SK-N-SH (cell line): Measurements from ENCODE around the gene HPCAL1. TPM values are rescaled to one million over a fixed set of nuclear protein-coding genes. Genes with fewer than 3 reads are reported as not detected.

Experiments used
- CTCF ChIA-PET: fragments of 300-600, 350-600 bp; formaldehyde crosslinking; extraction: SDS; loops from one replicate; lab custom pipeline; 2021; lab: Yijun Ruan, JAX
- POLR2A ChIA-PET: fragments of 350-600 bp; sonication (Branson Sonifier 250); formaldehyde crosslinking; extraction: SDS; loops from one replicate; lab custom pipeline; 2020; ENCODE audit warnings: antibody characterized with exemption, inconsistent platforms; lab: Yijun Ruan, JAX
- DNase-seq: peaks from one replicate; pipeline ENCODE4 v3.0.0; 2012
- H2AFZ ChIP-seq: fragments of 200-600 bp; sonication (generic); 2 replicates; pipeline ENCODE4 v1.8.1; 2016; ENCODE audit warnings: antibody characterized with exemption, mild to moderate bottlenecking, low read depth
- H3F3A ChIP-seq: fragments of 200-600 bp; sonication (generic); replicated peaks from 2 replicates; pipeline ENCODE3; 2016; ENCODE audit warnings: antibody characterized with exemption, mild to moderate bottlenecking; ENCODE audit not compliant: insufficient read depth
- H3K27ac ChIP-seq, 2 experiments: fragments of 200-500 bp in 1 of 2; fragments of 200-600 bp in 1 of 2; sonication (Bioruptor generic) in 1 of 2; sonication (generic), shearing (Covaris generic) in 1 of 2; 2 replicates each; pipeline versions ENCODE4 v1.5.1 to v1.6.1; 2014 to 2016; ENCODE audit warnings: low read depth in 2 of 2, inconsistent platforms in 1 of 2, low read length in 1 of 2, mild to moderate bottlenecking in 1 of 2, mixed read lengths in 1 of 2
- H3K27me3 ChIP-seq: fragments of 200-600 bp; sonication (generic), shearing (Covaris generic); 2 replicates; pipeline ENCODE4 v1.6.1; 2016; ENCODE audit warnings: mixed run types; ENCODE audit not compliant: insufficient read depth
- H3K36me3 ChIP-seq, 2 experiments: fragments of 200-500 bp in 1 of 2; fragments of 200-600 bp in 1 of 2; sonication (Bioruptor generic) in 1 of 2; sonication (generic) in 1 of 2; replicated peaks in 1 of 2; 2 replicates each; pipeline versions ENCODE3 to v1.5.1; 2014 to 2016; ENCODE audit warnings: low read length in 1 of 2, mild to moderate bottlenecking in 1 of 2; ENCODE audit not compliant: insufficient read depth in 2 of 2, control insufficient read depth in 1 of 2
- H3K4me1 ChIP-seq, 2 experiments: fragments of 200-500 bp in 1 of 2; fragments of 200-600 bp in 1 of 2; sonication (Bioruptor generic) in 1 of 2; sonication (generic), shearing (Covaris generic) in 1 of 2; 2 replicates each; pipeline versions ENCODE4 v1.5.1 to v1.6.1; 2014 to 2016; ENCODE audit warnings: low read depth in 1 of 2, low read length in 1 of 2, mixed run types in 1 of 2; ENCODE audit not compliant: insufficient read depth in 2 of 2, control insufficient read depth in 1 of 2
- H3K4me2 ChIP-seq: fragments of 200-600 bp; sonication (generic), shearing (Covaris generic); 2 replicates; pipeline ENCODE4 v1.6.1; 2017; ENCODE audit warnings: mixed run types
- H3K4me3 ChIP-seq, 2 experiments: fragments of 200-500 bp in 1 of 2; fragments of 200-600 bp in 1 of 2; sonication (Bioruptor generic) in 1 of 2; sonication (generic), shearing (Covaris generic) in 1 of 2; 2 replicates each; pipeline versions ENCODE4 v1.5.1 to v1.8.1; 2014 to 2016; ENCODE audit warnings: low read depth in 2 of 2, inconsistent platforms in 1 of 2, low read length in 1 of 2, mild to moderate bottlenecking in 1 of 2, mixed read lengths in 1 of 2, moderate library complexity in 1 of 2
- H3K79me2 ChIP-seq: fragments of 200-600 bp; sonication (generic); 2 replicates; pipeline ENCODE4 v1.8.1; 2017; ENCODE audit warnings: mild to moderate bottlenecking; ENCODE audit not compliant: insufficient read depth
- H3K9ac ChIP-seq: fragments of 200-600 bp; sonication (generic); 2 replicates; pipeline ENCODE4 v1.6.1; 2017; ENCODE audit warnings: mixed run types
- H3K9me2 ChIP-seq: fragments of 200-600 bp; sonication (generic); 2 replicates; pipeline ENCODE4 v1.6.1; 2017; ENCODE audit warnings: mixed run types
- H3K9me3 ChIP-seq: fragments of 200-600 bp; sonication (generic); 2 replicates; pipeline ENCODE4 v1.6.1; 2017; ENCODE audit warnings: mixed run types, mild to moderate bottlenecking, moderate library complexity
- H4K20me1 ChIP-seq: fragments of 200-600 bp; sonication (generic); 2 replicates; pipeline ENCODE4 v1.6.1; 2017; ENCODE audit warnings: mild to moderate bottlenecking, mixed run types; ENCODE audit not compliant: insufficient read depth
- CHD2 ChIP-seq: fragments of 150-350 bp; IDR thresholded peaks from 2 replicates; pipeline ENCODE4 v1.6.1; 2018; ENCODE audit warnings: low read length; ENCODE audit not compliant: partially characterized antibody
- ELF1 ChIP-seq: IDR thresholded peaks from 2 replicates; pipeline ENCODE4 v1.4.0; 2012
- FOXM1 ChIP-seq: IDR thresholded peaks from 2 replicates; pipeline ENCODE4 v1.4.0; 2012; ENCODE audit warnings: low read depth, mild to moderate bottlenecking
- GATA2 ChIP-seq: sonication (generic); formaldehyde crosslinking; IDR thresholded peaks from 2 replicates; pipeline ENCODE4 v1.5.0; 2020; ENCODE audit warnings: mild to moderate bottlenecking, missing genetic modification reagents
- JUND ChIP-seq: IDR thresholded peaks from 2 replicates; pipeline ENCODE4 v1.4.0; 2012
- MEF2A ChIP-seq: IDR thresholded peaks from 2 replicates; pipeline ENCODE4 v1.4.0; 2012; ENCODE audit warnings: low read depth, borderline replicate concordance
- MXI1 ChIP-seq: IDR thresholded peaks from 2 replicates; pipeline ENCODE4 v1.6.1; 2012; ENCODE audit warnings: mild to moderate bottlenecking, low read depth, low read length, improper control_type of control experiment
- NFIC ChIP-seq: IDR thresholded peaks from 2 replicates; pipeline ENCODE4 v1.4.0; 2012; ENCODE audit warnings: borderline replicate concordance
- NRF1 ChIP-seq: IDR thresholded peaks from 2 replicates; pipeline ENCODE4 v1.6.1; 2012; ENCODE audit warnings: low read depth, mild to moderate bottlenecking, low read length
- POLR2AphosphoS5 ChIP-seq: IDR thresholded peaks from 2 replicates; pipeline ENCODE4 v1.6.1; 2012; ENCODE audit warnings: low read depth, low read length
- RCOR1 ChIP-seq: fragments of 150-350 bp; IDR thresholded peaks from 2 replicates; pipeline ENCODE4 v1.6.1; 2017; ENCODE audit warnings: antibody characterized with exemption, low read length
- RFX5 ChIP-seq: IDR thresholded peaks from 2 replicates; pipeline ENCODE4 v1.6.1; 2012; ENCODE audit warnings: mild to moderate bottlenecking, improper control_type of control experiment, low read length
- RXRA ChIP-seq: IDR thresholded peaks from 2 replicates; pipeline ENCODE4 v1.4.0; 2012; ENCODE audit warnings: low read depth, mild to moderate bottlenecking, borderline replicate concordance
- SMC3 ChIP-seq: IDR thresholded peaks from 2 replicates; pipeline ENCODE4 v1.6.1; 2012; ENCODE audit warnings: low read depth, low read length, improper control_type of control experiment
- WGBS: methylation state at CpG from one replicate; pipeline ENCODE4 v1.1.6; 2017; ENCODE audit warnings: low lambda C conversion rate; 5-methylcytosine and 5-hydroxymethylcytosine counted together
- polyA plus RNA-seq, 3 experiments: library from polyadenylated mRNA; depleted of rRNA; stranded (reverse); fragments of >200 nt; gene quantifications; 2 replicates each; pipeline ENCODE4 v1.2.3, GENCODE V29; 2012
- TF ChIP-seq, protein P1 (sequence below): fragments of 150-350 bp; IDR thresholded peaks from 2 replicates; pipeline ENCODE4 v1.6.1; 2016; ENCODE audit warnings: mild to moderate bottlenecking, low read depth, low read length
- TF ChIP-seq, protein P2 (sequence below): IDR thresholded peaks from 2 replicates; pipeline ENCODE4; 2012

Gene HPCAL1
- polyA plus RNA-seq, 1 of the 3 experiments (the other 2 are of a cell fraction), result 77.0 TPM

GRCh38 chr2:10449486-10449831, 146.8 kb downstream of the HPCAL1 start:
- ChIA-PET CTCF (interaction anchor here (1.3 to 9.9 kb wide), 2 partner anchors 12 to 210 kb away, joined by 3 to 138 read pairs; no protein-coding TSS in a partner anchor), POLR2A (no interaction called here)
- H2AFZ ChIP-seq, result no peak overlapping the region
- no peak for TF ChIP-seq NRF1
- TF ChIP-seq SMC3, result no peak
- no peak for TF ChIP-seq GATA2
- TF ChIP-seq POLR2AphosphoS5, result no peak
- TF ChIP-seq ELF1, result no peak
- TF ChIP-seq RCOR1, result no peak
- TF ChIP-seq, protein P1, sequence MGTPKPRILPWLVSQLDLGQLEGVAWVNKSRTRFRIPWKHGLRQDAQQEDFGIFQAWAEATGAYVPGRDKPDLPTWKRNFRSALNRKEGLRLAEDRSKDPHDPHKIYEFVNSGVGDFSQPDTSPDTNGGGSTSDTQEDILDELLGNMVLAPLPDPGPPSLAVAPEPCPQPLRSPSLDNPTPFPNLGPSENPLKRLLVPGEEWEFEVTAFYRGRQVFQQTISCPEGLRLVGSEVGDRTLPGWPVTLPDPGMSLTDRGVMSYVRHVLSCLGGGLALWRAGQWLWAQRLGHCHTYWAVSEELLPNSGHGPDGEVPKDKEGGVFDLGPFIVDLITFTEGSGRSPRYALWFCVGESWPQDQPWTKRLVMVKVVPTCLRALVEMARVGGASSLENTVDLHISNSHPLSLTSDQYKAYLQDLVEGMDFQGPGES, result no peak
- H3K9me3 ChIP-seq, result no peaks in the 10 kb centered on the region
- H3F3A ChIP-seq, result peaks cover 7% of the 10 kb centered on the region
- peaks cover 36% of the 10 kb centered on the region for H3K79me2 ChIP-seq
- peaks cover 8 to 9% of the 10 kb centered on the region in 2 experiments for H3K36me3 ChIP-seq
- H3K9me2 ChIP-seq, result no peaks in the 10 kb centered on the region
- 89% methylated on average over 5 of the region's 5 CpGs for WGBS
- no peak overlapping the region for H3K4me3 ChIP-seq
- no peak overlapping the region for H3K27ac ChIP-seq
- peaks cover 32% of the 10 kb centered on the region for H4K20me1 ChIP-seq
- peak overlapping the region; percentile 87 for H3K4me2 ChIP-seq
- no peak overlapping the region for H3K9ac ChIP-seq
- no peaks in the 10 kb centered on the region for H3K27me3 ChIP-seq
- H3K4me1 ChIP-seq, result peaks cover 31 to 39% of the 10 kb centered on the region in 2 experiments
- DNase-seq, result no peak

GRCh38 chr2:10449838-10450691, 147.4 kb downstream of the HPCAL1 start:
- H3K9me3 ChIP-seq, result no peaks in the 10 kb centered on the region
- peaks cover 30% of the 10 kb centered on the region for H3K79me2 ChIP-seq
- TF ChIP-seq RCOR1 (no peak), RFX5 (no peak), MXI1 (no peak), CHD2 (no peak), GATA2 (no peak), FOXM1 (no peak), NFIC (no peak), RXRA (no peak), MEF2A (no peak), JUND (no peak)
- TF ChIP-seq, protein P2, sequence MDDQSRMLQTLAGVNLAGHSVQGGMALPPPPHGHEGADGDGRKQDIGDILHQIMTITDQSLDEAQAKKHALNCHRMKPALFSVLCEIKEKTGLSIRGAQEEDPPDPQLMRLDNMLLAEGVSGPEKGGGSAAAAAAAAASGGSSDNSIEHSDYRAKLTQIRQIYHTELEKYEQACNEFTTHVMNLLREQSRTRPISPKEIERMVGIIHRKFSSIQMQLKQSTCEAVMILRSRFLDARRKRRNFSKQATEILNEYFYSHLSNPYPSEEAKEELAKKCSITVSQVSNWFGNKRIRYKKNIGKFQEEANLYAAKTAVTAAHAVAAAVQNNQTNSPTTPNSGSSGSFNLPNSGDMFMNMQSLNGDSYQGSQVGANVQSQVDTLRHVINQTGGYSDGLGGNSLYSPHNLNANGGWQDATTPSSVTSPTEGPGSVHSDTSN, result no peak
- TF ChIP-seq, all 33 proteins: peak for 0
- CTCF ChIA-PET, result interaction anchor here (0.6 to 9.9 kb wide), 4 partner anchors 13 to 210 kb away, joined by 3 to 138 read pairs (median 3); no protein-coding TSS in a partner anchor
- POLR2A ChIA-PET, result no interaction called here
- Histone ChIP-seq H3K36me3 (peaks cover 2 to 3% of the 10 kb centered on the region in 2 experiments), H3K9ac (no peak overlapping the region), H3F3A (peaks cover 7% of the 10 kb centered on the region), H2AFZ (no peak overlapping the region), H3K4me3 (no peak overlapping the region), H3K27ac (no peak overlapping the region), H4K20me1 (peaks cover 26% of the 10 kb centered on the region), H3K4me2 (peak overlapping the region; percentile 87; the same call in 1 of the 2 replicates), H3K27me3 (no peaks in the 10 kb centered on the region), H3K4me1 (peaks cover 25 to 40% of the 10 kb centered on the region in 2 experiments), H3K9me2 (no peaks in the 10 kb centered on the region)
- peak; percentile 23 for DNase-seq
- WGBS, result 88% methylated on average over 22 of the region's 22 CpGs
